ENCODE results near the gene CRMP1.

The CRMP1 gene

GRCh38 chr4:5891563-5892322 lies 1.1 kb downstream of the CRMP1 start:
- DNase-seq (ENCODE audit: low read depth) = no peak
- TF ChIP-seq CTCF (conservative IDR thresholded peaks at IDR 0.05; ENCODE audit: control insufficient read depth, insufficient read depth, low read depth, low read length) = no peak
- no peak overlapping the region for H3K4me3 ChIP-seq (ENCODE audit: control insufficient read depth, low read depth, low read length)

GRCh38 chr4:5890063-5890727 lies 2.7 kb downstream of the CRMP1 start:
- TF ChIP-seq CTCF (conservative IDR thresholded peaks at IDR 0.05; ENCODE audit: control insufficient read depth, insufficient read depth, low read depth, low read length) = no peak
- DNase-seq (ENCODE audit: low read depth) = no peak
- H3K4me3 ChIP-seq (ENCODE audit: control insufficient read depth, low read depth, low read length) = no peak overlapping the region

- H3K4me3 ChIP-seq (ENCODE audit: control insufficient read depth, low read depth, low read length) = no peak overlapping the region
- no peak for DNase-seq (ENCODE audit: low read depth)
- TF ChIP-seq CTCF (conservative IDR thresholded peaks at IDR 0.05; ENCODE audit: control insufficient read depth, insufficient read depth, low read depth, low read length) = no peak
Measured at GRCh38 chr4:5889002-5889696, 3.7 kb downstream of the CRMP1 start.

GRCh38 chr4:5888222-5889001 lies 4.5 kb downstream of the CRMP1 start:
- TF ChIP-seq CTCF (conservative IDR thresholded peaks at IDR 0.05; ENCODE audit: control insufficient read depth, insufficient read depth, low read depth, low read length) = no peak
- no peak for DNase-seq (ENCODE audit: low read depth)

GRCh38 chr4:5887361-5888221 lies 5.3 kb downstream of the CRMP1 start:
- DNase-seq (ENCODE audit: low read depth) = no peak
- no peak for TF ChIP-seq CTCF (conservative IDR thresholded peaks at IDR 0.05; ENCODE audit: control insufficient read depth, insufficient read depth, low read depth, low read length)
- H3K4me3 ChIP-seq (ENCODE audit: control insufficient read depth, low read depth, low read length) = no peak overlapping the region

More at GRCh38 chr4:5888222-5889001, 4.5 kb downstream of the CRMP1 start:
- no peak overlapping the region for H3K4me3 ChIP-seq (ENCODE audit: control insufficient read depth, low read depth, low read length)
